HG03457 (cell line): Measurements from ENCODE around the gene NPB.
A peak's percentile ranks its signal among the peaks of the same experiment; 100 is the strongest.

Experiments
- ATAC-seq: cut with Tn5 transposase; IDR thresholded peaks from one replicate; pipeline ENCODE4 v1.9.1; 2021; ENCODE audit warnings: moderate number of reproducible peaks; ENCODE audit not compliant: unreplicated experiment

NPB gene

GRCh38 chr17:81869221-81870130 is 32.6 kb upstream of the NPB start:
- no peak for ATAC-seq

- ATAC-seq = peak; percentile 14
Observed at GRCh38 chr17:81870131-81870980, 31.7 kb upstream of the NPB start.

GRCh38 chr17:81870981-81871386 is 31.1 kb upstream of the NPB start, which contains the start of gene ARHGDIA:
ARHGDIA (minus strand) TSS chr17:81871337; CDS start chr17:81869930, 1,407 bp downstream.
- peak; percentile 7 for ATAC-seq

- peak; percentile 32 for ATAC-seq
Observed at GRCh38 chr17:81871387-81872230, 30.4 kb upstream of the NPB start.

- no peak for ATAC-seq
Observed at GRCh38 chr17:81877569-81877968, 24.5 kb upstream of the NPB start.

- no peak for ATAC-seq
Observed at GRCh38 chr17:81878294-81878693, 23.7 kb upstream of the NPB start.

- ATAC-seq = no peak
Observed at GRCh38 chr17:81879121-81879520, 22.9 kb upstream of the NPB start.

- ATAC-seq = no peak
Observed at GRCh38 chr17:81884520-81884919, 17.5 kb upstream of the NPB start.

GRCh38 chr17:81884968-81885367 is 17.1 kb upstream of the NPB start:
- ATAC-seq = no peak

- ATAC-seq = no peak
Observed at GRCh38 chr17:81885454-81885853, 16.6 kb upstream of the NPB start.

- no peak for ATAC-seq
Observed at GRCh38 chr17:81885869-81886548, 16.0 kb upstream of the NPB start.

- no peak for ATAC-seq
Observed at GRCh38 chr17:81888105-81888987, 13.7 kb upstream of the NPB start.

- no peak for ATAC-seq
Observed at GRCh38 chr17:81888988-81889595, 12.9 kb upstream of the NPB start.

GRCh38 chr17:81889602-81890001 is 12.4 kb upstream of the NPB start:
- no peak for ATAC-seq

GRCh38 chr17:81890447-81891302 is 11.4 kb upstream of the NPB start:
- ATAC-seq = no peak

GRCh38 chr17:81891303-81891552 is 10.8 kb upstream of the NPB start:
- ATAC-seq = peak; percentile 23

- no peak for ATAC-seq
Observed at GRCh38 chr17:81895400-81895799, 6.6 kb upstream of the NPB start.
